Limb (tissue), 2 donors: ENCODE data around the gene ADAM33.

Experiments used
- DNase-seq, 2 donors: peaks; one replicate each; pipeline ENCODE4 v3.0.0-alpha.2; 2016; ENCODE audit errors: extremely low spot score in 2 of 2

The ADAM33 gene

DNA sequence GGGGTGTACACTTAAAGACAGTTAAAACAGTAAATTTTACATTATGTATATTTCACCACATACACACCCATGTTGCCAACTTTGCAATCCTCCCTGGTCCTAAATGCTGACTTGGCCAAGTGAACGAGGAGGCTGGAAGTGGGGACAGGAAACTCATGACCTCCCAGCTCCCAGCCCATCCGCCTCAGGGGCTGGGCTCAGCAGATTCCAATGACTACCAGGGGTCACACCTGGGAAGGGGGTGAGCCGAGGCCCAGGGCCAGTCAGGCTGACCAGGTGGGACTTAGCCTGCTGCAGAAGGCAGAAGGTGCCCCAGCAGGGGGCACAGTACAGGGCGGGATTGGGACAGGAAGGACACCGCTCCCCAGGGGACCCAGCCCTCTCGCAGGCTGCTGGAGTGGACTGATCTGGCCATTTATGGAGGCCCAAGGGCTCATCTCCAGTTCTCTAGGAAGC is 28.2 kb upstream of the ADAM33 start:
- DNase-seq: peak in 1 of 2 donors; percentile 31

DNA sequence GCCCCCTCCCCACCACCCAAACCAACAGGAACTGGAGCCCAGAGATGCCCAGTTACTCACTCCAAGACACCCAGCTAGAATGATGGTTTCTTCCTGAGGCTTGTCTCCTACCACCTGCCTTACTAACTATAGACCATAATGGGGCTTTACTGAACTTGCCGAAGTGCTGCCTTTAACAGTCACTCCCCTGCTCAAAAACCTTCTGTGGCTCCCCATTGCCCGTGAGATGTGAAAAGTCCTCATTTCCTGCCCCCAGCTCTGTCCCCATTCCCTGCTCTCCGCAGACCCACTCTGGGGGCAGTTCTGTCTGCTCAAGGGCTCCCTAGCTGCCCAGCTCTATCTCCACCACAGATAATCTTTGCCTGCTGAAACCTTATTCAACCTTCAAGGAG is 25.7 kb upstream of the ADAM33 start:
- no peak for DNase-seq

GRCh38 chr20:3706774-3707507 is 25.1 kb upstream of the ADAM33 start:
- DNase-seq: no peak

DNA sequence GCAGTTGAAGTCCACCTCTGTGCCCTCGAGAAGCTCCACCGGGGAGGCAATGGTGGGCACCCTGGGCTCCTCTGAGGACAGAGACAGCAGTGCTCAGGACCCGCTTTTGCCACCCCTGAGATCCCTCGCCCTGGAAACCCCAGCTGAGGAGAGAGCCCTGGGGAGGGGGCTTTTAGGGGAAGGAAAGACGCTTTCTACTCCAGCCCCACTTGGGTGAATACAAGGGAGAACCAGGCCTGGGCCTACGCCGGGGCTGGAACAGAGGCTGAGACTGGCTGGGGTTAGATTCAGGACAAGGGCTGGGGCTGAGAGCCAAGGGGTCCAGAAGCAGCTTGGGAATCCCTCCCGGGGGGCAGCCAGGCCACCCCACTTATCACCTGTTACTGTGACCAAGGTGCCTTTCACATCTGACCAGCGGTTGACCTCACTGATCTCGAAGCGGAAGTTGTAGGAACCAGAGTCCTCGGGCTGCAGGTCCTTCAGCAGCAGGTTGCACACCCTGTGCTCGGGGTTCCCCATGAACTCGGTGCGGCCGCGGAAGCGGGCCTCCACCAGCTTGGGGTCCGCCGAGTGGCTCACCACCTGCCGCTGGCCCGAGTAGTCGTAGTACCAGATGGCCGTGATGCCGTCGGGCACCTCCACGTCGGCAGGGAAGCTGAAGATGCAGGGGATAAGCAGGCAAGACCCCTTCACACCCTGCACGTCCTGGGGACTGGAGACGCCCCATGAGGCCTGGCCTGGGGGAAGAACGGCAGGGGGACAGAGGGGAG is 24.3 kb upstream of the ADAM33 start:
- no peak for DNase-seq

- no peak for DNase-seq
These were observed 23.7 kb upstream of the ADAM33 start for GRCh38 chr20:3705491-3705969.

DNA sequence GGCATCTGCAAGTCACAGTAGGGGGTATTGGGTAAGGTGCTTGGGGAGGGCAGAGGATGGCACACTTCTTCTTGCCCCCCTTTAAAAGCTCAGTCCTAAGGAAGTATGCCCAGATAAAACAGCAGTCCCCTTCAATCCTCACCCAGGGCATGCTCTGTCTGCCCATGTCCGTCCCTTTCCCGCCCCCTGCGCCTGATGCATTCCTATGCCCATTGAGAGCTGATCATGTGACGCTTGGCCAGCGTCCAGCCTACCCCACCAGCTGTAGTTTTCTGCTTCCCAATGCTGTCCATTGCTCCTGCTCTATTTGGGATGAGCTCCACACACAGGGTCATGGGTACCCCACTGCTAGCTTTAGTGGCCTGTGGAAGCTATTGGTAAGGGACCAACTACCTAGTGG is 22.3 kb upstream of the ADAM33 start:
- no peak for DNase-seq

DNA sequence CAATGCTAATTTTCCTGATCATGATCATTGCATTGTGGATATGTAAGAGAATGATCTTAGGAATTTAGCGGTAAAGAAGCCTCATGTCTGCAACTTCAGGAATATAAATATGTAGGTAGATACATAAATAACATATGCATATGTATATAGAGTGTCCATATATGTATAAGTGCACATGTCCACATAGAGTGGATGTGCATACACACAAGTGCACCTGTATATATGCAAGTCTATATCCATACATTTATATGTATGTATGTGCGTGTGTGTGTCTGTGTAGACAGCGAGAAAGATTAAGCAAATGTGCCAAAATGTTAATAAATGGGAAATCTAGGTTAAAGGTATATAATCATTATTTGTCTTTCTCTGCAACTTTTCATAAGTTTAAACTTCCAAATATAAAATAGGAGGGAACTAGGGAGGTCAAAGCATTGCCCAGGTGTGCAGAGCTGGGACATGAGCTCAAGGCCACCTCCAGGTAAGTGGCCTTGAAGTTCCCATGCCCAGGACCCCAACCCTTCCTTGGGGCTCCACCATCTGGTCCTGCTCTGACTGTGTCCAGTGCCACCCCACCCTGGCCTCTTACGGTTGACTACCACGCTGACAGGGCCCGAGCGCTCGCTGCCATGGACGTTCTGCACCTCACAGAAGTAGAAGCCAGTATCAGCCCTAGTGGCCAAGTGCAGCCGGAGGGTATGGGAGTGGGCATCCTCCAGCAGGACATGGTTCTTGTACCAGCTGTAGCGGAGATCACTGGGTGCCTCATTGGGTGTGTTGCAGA is 21.0 kb upstream of the ADAM33 start:
- no peak for DNase-seq

- no peak for DNase-seq
These were observed 19.5 kb upstream of the ADAM33 start for GRCh38 chr20:3701061-3701998.

GRCh38 chr20:3699037-3699436 is 17.2 kb upstream of the ADAM33 start:
- DNase-seq: no peak

DNA sequence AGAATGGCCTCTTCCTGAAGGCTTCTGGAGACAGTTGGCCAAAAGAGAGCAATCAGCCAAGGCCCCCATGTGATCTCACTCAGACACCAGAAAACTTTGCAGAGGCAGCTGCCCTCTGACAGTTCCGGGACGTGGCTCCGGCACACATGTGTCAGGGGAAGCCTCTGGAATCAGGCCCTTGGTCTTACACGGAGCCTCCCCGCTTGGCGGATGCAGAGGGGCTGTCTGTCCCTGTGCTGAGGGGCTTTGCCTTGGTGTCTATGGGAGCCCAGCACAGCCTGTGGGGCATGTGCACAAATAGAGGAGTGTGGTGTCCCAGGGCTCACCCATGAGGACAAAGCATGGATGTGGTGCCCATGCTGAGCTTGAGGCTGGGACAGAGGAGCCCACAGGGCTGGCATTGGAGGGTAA is 16.8 kb upstream of the ADAM33 start:
- peak in 1 of 2 donors; percentile 22 for DNase-seq

DNA sequence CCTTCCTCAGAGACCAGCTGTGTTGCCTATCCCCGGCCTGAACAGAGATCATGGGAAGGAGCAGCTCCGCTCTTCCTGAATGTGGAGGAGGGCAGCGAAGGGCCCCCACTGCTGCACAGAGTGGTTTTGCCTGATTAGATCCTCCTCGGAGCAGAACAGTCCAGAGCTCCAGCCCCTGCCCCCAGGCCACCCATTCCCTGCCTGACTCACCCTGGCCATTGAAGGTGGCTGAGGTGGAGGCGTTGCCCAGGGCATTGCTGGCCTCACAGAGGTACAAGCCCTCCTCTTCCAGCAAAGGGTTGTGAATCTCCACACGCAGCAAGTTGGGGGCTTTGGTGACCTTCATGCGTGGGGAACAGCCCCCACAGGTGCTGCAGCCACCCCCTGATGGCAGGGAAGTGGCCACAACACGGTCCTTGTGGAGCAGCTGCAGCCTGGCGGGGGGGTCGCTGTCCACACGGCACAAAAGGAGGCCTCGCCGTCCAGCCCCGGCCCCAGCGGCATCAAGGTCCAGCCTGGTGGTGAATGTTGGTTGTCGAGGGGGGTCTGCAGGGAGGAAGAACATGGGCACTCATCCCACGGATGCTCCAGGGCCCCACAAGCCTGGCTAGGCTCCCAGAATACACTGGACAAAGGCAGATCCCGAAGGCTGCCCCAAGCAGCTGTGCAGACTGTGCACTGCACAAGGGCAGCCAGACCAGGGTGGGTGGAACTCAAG is 15.9 kb upstream of the ADAM33 start:
- peak in 1 of 2 donors; percentile 16 for DNase-seq

GRCh38 chr20:3696745-3697587 is 15.2 kb upstream of the ADAM33 start:
- DNase-seq: peak in 1 of 2 donors; percentile 21

GRCh38 chr20:3696200-3696599 is 14.4 kb upstream of the ADAM33 start:
- DNase-seq: no peak

DNA sequence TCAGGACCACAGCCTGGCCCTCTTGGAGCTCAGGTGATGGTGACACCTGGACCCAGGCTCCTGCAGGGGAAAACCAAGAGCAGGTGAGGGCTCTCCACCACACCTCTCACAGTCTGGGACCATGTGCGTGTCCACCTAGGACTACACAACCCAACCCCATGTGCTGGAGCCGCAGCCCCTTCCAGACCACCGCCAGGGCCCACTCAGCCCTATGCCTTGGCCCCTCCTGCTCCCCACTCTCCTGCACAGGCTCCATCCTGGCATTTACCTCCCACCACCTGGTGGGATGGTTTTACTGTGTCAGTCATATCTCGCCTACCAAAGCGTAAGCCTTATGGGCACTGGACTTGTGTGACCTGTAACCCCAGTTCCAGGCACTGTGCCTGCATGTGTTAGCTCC is 13.1 kb upstream of the ADAM33 start:
- no peak for DNase-seq

DNA sequence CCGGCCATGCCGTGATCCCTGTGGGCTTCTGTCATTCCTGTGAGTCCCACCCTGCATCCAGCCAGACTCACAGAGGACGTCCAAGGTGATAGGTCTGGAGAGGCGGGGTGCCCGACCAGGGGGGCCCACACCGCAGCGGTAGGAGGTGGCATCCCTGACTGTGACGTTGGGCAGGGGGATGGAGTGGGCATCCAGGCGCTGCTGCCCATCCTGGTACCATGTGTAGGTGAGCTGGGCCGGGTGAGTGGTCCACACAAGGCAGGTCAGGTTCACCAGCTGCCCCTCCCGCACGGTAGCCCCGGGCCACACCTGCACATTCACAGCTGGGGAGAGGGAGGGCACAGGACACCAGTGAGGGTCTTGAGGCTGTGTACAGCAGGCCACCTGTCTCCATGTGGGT is 11.6 kb upstream of the ADAM33 start:
- DNase-seq: no peak

DNA sequence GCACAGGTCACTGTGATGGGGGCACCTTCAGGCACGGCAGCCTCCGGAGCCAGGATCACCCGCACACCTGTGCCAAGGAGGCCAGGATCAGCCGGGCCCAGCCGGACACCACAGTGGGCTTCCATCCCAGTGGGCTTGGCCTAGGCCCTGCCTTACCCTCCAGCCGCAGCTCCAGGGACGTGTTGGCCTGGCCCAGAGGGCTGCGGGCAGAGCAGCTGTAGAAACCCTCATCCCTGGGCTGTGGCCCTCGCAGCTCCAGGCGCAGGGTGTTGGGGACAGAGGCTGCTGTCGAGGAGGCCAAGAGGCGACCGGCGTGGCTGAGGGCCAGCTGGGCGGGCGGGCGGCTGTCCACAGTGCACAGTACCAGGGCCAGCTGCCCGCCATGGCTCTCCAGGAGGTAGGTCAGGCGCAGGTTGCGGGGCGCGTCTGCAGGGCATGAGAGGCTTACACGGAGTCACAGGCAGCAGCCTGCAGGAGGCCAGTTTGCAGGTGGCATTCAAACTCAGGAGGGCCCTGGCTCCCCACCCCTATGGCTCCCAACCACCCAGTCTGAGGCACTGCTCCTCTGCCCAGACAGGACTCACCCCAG is 11.0 kb upstream of the ADAM33 start:
- no peak for DNase-seq

- DNase-seq: no peak
These were observed 10.1 kb upstream of the ADAM33 start for GRCh38 chr20:3691897-3692296.

- DNase-seq: no peak
These were observed 9.5 kb upstream of the ADAM33 start for GRCh38 chr20:3691306-3691705.

DNA sequence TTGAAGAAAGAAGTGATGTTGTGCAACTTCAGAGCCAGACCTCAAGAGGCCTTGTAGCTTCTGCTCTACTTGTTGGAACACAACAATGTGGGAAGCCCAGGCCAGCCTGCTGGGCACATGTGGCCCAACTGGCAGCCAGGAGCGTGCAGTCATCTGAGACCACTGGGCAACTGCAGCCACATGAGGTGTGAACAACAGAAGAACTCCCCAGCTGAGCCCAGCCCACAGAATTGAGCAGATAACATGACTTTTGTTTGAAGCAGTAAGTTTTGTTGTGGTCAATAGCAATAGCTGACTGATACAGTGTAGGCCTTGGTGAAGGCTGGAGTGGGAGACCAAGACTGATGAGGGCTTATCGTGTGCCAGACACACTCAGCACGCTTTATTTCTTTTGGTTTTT is 8.6 kb upstream of the ADAM33 start:
- DNase-seq: no peak
